HUES64 (cell line): ENCODE results near the gene HES5.

Source experiments
- H3K27ac ChIP-seq: 2 replicates; pipeline ENCODE4 v1.7.0; 2013; ENCODE audit warnings: low read depth, low read length, inconsistent platforms
- H3K27me3 ChIP-seq: 2 replicates; pipeline ENCODE4 v1.6.1; 2013; ENCODE audit warnings: mild to moderate bottlenecking, low read length; ENCODE audit not compliant: insufficient read depth
- H3K36me3 ChIP-seq: 2 replicates; pipeline ENCODE4 v1.6.1; 2013; ENCODE audit warnings: mild to moderate bottlenecking, low read length; ENCODE audit not compliant: insufficient read depth
- H3K4me1 ChIP-seq: 2 replicates; pipeline ENCODE4 v1.6.1; 2013; ENCODE audit warnings: mild to moderate bottlenecking, low read length, moderate library complexity; ENCODE audit not compliant: insufficient read depth
- H3K4me3 ChIP-seq: 2 replicates; pipeline ENCODE4 v1.5.1; 2013; ENCODE audit warnings: mild to moderate bottlenecking, low read length, moderate library complexity
- H3K9ac ChIP-seq: 2 replicates; pipeline ENCODE4 v1.6.1; 2013; ENCODE audit warnings: mild to moderate bottlenecking, low read depth, low read length
- H3K9me3 ChIP-seq: 2 replicates; pipeline ENCODE4 v1.6.1; 2013; ENCODE audit warnings: low read depth, low read length; ENCODE audit not compliant: insufficient read depth
- WGBS: fragments of 150-250, 120-280 bp; methylation state at CpG from one replicate; pipeline ENCODE4 v1.1.7; 2013; ENCODE audit warnings: missing lambda C conversion rate; 5-methylcytosine and 5-hydroxymethylcytosine counted together

Gene HES5

DNA sequence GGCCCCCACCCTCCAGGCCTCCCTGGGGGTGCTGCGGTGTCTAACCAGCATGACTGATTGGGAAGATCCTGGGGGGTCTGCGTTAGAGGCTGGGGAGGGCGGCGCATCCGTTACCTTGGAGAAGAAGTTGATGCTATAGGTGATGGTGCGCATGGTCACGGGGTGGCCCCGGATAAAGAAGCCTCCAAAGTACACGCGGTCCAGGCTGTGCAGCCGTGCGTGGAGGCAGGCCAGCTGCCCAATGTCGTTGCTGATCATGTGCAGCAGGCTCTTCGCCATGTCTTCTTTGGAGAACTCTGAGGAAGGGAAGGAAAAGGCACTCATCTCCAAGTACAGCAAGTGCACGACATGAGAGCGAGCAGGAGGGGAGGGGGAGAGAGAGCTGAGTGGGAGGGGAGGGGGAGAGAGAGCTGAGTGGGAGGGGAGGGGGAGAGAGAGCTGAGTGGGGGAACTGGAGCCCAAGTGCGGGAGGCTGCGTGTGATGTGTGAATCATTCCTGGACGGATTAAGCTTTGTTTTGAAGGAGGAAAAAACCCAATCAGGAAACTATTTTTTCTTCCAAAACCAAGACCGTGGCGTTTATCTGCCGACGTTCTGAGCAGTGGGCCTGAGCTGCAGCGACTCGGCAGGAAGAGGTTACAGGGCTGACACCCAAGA lies 10.9 kb downstream of the HES5 start:
- 94% methylated on average over 25 of the region's 25 CpGs for WGBS
- H3K36me3 ChIP-seq, result peaks cover 67% of the 10 kb centered on the region

DNA sequence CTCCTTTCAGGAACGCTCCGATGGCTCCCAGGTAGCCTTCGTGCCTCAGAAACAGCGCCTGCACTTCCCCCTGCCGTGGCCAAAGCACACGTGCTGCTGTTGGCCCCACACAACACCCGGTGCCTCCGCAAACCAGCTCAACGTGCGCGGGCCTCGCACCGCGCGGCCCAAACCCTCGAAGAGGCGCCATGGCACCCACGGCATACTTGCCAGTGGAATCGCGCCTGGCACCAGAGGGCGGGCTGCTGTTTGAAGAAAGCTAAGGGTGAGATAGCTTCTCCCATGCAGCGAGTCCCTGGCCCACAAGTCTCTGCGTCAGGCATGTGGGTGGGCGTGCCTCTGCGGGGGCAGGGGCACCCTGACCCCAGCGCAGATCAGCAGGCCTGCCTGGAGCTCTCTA lies 11.5 kb downstream of the HES5 start:
- 95% methylated on average over 26 of the region's 26 CpGs for WGBS

More for the DNA sequence above, 10.9 kb downstream of the HES5 start:
- H3K4me3 ChIP-seq, result no peak overlapping the region
- H3K27ac ChIP-seq, result no peak overlapping the region
- H3K4me1 ChIP-seq, result 0 out of 2 replicates have a peak, but pooled peaks cover 3% of the 10 kb centered on the region
- H3K9me3 ChIP-seq, result no peaks in the 10 kb centered on the region
- H3K9ac ChIP-seq, result no peak overlapping the region
- H3K27me3 ChIP-seq, result no peaks in the 10 kb centered on the region

DNA sequence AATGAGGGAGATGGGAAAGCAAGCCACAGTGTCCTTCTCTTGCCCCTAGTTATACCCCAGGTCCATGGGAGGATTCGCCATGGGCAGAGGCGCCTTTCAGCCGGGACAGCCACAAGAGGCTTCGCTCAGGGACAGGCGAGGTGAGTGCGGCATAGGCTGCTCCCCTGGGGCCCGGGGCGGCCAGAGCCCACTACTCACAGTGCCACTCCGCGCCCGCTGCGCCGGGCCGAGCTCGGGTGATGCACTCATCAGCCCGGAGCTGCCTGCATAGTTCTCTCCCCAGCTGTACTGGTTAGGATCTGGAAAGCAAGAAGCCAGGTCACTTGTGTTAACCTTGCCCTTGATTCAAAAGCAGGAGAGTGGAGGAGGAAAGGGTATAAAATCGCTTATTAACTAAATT lies 12.1 kb downstream of the HES5 start:
- 98% methylated on average over 17 of the region's 17 CpGs for WGBS
- Histone ChIP-seq H3K9ac (no peak overlapping the region), H3K27ac (no peak overlapping the region), H3K27me3 (no peaks in the 10 kb centered on the region), H3K4me3 (no peak overlapping the region), H3K36me3 (peaks cover 78% of the 10 kb centered on the region), H3K9me3 (no peaks in the 10 kb centered on the region), H3K4me1 (no peaks in the 10 kb centered on the region)

More for the DNA sequence above, 11.5 kb downstream of the HES5 start:
- peaks cover 73% of the 10 kb centered on the region for H3K36me3 ChIP-seq
- H3K4me3 ChIP-seq, result no peak overlapping the region
- H3K9ac ChIP-seq, result no peak overlapping the region
- H3K27me3 ChIP-seq, result no peaks in the 10 kb centered on the region
- no peaks in the 10 kb centered on the region for H3K9me3 ChIP-seq
- H3K4me1 ChIP-seq, result no peaks in the 10 kb centered on the region
- H3K27ac ChIP-seq, result no peak overlapping the region

DNA sequence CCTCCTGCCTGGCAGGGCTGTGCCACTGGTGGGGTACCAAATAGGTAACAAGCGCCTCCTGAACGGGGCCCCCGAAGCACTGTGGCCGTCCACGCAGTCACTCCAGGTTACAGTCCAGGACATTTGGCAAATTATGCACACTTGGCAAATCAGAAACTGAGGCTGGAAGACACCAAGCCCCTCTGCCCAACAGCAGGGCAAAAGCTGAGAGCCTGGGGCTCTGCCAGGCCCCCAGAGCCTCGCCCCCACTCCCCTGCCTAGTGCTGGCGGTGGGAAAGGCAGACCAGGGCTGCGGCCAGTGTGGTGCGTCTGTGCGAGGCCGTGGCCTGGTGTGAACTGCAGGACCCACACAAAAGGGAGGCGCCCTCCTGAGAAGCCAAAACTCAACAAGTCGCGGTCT lies 13.1 kb downstream of the HES5 start:
- WGBS, result 96% methylated on average over 14 of the region's 14 CpGs
- Histone ChIP-seq H3K36me3 (peaks cover 88% of the 10 kb centered on the region), H3K9ac (no peak overlapping the region), H3K27me3 (no peaks in the 10 kb centered on the region), H3K9me3 (no peaks in the 10 kb centered on the region), H3K4me3 (no peak overlapping the region), H3K27ac (no peak overlapping the region), H3K4me1 (no peaks in the 10 kb centered on the region)

DNA sequence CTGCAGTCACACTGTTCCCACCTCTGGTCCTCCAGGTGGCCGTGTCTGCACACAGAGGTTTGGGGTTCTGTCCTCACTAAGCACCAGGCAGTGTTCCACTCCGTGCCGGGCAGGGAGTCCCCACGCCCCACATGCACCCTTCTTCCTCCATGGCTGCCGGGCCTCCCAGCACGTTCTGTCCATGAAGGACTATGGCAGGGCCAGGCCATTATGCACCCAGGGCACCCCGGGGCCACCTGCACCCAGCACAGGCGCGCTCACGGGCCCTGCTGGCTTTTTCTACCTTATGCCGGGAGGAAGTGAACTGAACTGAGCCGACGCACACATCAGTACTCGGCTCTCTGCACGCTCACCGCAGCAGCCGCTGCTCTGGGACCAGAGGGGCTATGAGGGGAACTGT lies 13.9 kb downstream of the HES5 start:
- Histone ChIP-seq H3K27ac (no peak overlapping the region), H3K27me3 (no peaks in the 10 kb centered on the region), H3K4me1 (no peaks in the 10 kb centered on the region), H3K4me3 (no peak overlapping the region), H3K9ac (no peak overlapping the region), H3K9me3 (no peaks in the 10 kb centered on the region), H3K36me3 (peaks cover 92% of the 10 kb centered on the region)
- 92% methylated on average over 17 of the region's 17 CpGs for WGBS

DNA sequence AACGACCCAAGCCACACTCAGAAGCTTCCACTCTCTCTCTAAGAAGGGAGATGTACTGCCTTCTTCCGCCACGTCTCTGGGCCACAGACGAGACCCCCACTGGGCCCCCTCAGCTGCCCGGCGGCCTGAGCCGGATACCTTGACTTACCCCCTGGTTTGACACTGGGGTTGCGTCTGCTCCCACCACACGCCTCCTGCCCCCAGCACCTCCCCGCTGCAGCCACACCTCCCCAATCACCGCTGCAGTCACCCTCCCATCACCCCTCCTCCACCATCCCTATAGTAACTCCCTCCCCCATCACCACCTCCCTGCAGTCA lies 14.3 kb downstream of the HES5 start:
- Histone ChIP-seq H3K36me3 (peaks cover 92% of the 10 kb centered on the region), H3K9ac (no peak overlapping the region), H3K4me1 (no peaks in the 10 kb centered on the region), H3K9me3 (no peaks in the 10 kb centered on the region), H3K4me3 (no peak overlapping the region), H3K27me3 (no peaks in the 10 kb centered on the region), H3K27ac (no peak overlapping the region)
- 95% methylated on average over 11 of the region's 11 CpGs for WGBS

DNA sequence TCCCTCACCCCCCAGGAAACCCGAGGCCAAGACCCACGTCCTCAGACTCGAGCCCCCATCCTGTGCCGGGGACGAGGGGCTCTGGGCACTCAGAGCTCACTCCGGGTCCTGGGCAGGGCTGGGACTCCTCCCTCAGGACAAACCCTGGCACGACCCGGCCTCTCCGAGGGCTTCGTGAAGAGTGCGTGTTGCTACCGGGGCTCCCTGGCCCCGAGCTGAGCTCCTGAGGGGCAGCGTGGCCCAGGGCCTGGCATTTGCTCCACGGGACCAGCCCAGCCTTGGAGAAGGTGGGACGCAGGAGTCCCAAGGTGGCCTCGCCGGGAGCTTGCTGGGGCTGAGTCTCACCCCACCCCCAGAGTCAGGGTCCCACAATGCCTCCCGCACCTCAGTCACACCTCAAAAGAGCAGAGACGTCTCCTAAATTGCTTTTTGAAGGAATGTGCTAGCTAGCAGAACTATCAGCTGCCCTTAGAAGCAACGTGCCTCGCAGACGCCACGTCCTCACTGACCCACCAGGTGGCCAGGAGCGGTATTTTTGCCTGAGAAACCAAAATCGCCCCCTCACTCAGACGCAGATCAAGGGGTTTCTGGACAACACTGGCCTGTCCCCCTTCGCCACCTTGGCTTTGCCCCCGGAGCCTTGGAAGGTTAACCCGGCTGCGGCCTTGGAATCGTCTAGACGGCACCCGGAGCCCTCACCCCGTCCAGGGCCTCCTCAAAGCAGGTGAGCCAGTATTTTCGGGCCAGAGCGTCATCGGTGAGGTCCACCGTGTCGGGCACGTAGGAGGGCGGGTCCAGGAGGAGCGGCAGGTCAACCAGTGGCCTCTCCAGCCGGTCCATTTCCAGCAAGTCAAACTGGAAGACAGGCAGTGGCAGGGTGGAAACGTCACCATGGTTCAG lies 14.9 kb downstream of the HES5 start:
- H3K4me1 ChIP-seq, result no peaks in the 10 kb centered on the region
- 94% methylated on average over 45 of the region's 45 CpGs for WGBS
- H3K4me3 ChIP-seq, result no peak overlapping the region
- no peak overlapping the region for H3K9ac ChIP-seq
- peaks cover 93% of the 10 kb centered on the region for H3K36me3 ChIP-seq
- H3K27ac ChIP-seq, result no peak overlapping the region
- no peaks in the 10 kb centered on the region for H3K9me3 ChIP-seq
- no peaks in the 10 kb centered on the region for H3K27me3 ChIP-seq

DNA sequence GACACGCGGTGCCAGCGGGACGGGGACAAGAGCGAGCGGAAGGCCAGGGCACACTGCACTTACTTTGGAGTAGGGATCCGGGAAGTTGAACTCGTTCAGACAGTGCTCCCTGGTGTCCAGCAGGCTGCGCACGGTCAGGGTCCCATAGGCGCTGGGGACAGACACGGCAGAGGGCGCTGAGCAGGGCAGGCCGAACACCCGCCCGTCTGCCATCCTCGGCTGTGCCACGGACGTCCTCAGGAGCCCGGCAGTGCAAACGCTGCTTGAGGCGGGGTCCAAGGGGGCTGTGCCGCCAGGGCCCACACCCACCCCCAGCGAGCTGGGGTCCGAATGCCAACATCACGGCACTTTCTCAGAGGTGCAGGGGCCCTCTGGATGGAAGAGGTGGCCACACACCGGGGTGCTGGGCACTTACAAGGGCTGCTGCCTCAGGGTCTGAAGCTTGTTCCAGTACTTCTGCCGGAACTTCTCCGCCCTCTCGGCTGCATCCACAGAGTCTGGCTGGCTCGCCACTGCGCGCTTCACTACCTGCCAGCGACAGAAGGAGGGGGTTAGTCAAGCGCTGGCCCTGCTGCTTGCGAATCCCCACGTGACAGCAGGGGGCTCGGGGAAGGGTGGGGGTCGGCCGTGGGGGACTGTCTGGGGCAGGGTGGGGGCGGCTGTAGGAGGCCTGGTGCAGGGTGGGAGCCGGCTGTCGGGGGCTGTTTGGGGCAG lies 16.0 kb downstream of the HES5 start:
- 96% methylated on average over 43 of the region's 43 CpGs for WGBS
- no peaks in the 10 kb centered on the region for H3K4me1 ChIP-seq
- H3K27me3 ChIP-seq, result no peaks in the 10 kb centered on the region
- no peak overlapping the region for H3K9ac ChIP-seq
- no peak overlapping the region for H3K27ac ChIP-seq
- H3K36me3 ChIP-seq, result peaks cover 94% of the 10 kb centered on the region
- no peak overlapping the region for H3K4me3 ChIP-seq
- no peaks in the 10 kb centered on the region for H3K9me3 ChIP-seq

DNA sequence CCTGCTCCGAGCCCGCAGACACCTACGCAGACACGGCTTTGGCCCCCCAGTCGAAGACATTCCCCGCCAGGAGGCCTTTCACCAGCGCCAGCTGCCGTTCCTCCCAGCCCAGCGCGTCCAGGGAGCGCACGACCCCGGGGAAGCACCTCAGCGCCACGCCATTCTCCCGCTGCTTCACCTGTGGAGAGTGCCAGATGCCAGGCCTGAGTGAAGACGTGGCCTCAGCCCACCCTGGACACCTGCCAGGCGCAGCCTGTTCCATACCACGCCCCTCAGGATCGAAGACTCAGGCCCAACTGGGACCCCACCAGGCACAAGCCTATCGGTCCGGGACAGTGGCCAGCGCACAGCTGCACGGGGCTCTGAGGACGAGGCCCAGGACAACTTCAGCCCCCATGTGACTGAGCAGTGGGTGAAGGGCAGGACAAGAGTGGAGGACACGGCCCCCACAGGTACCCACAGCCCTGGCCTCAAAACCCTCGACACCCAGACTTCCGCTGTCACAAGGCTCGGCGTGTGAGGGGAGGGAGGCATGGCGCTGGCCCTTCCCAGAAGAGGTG lies 17.1 kb downstream of the HES5 start:
- H3K36me3 ChIP-seq, result peaks cover 93% of the 10 kb centered on the region
- no peak overlapping the region for H3K9ac ChIP-seq
- no peak overlapping the region for H3K4me3 ChIP-seq
- no peaks in the 10 kb centered on the region for H3K9me3 ChIP-seq
- no peaks in the 10 kb centered on the region for H3K27me3 ChIP-seq
- 95% methylated on average over 31 of the region's 31 CpGs for WGBS
- no peaks in the 10 kb centered on the region for H3K4me1 ChIP-seq
- no peak overlapping the region for H3K27ac ChIP-seq

DNA sequence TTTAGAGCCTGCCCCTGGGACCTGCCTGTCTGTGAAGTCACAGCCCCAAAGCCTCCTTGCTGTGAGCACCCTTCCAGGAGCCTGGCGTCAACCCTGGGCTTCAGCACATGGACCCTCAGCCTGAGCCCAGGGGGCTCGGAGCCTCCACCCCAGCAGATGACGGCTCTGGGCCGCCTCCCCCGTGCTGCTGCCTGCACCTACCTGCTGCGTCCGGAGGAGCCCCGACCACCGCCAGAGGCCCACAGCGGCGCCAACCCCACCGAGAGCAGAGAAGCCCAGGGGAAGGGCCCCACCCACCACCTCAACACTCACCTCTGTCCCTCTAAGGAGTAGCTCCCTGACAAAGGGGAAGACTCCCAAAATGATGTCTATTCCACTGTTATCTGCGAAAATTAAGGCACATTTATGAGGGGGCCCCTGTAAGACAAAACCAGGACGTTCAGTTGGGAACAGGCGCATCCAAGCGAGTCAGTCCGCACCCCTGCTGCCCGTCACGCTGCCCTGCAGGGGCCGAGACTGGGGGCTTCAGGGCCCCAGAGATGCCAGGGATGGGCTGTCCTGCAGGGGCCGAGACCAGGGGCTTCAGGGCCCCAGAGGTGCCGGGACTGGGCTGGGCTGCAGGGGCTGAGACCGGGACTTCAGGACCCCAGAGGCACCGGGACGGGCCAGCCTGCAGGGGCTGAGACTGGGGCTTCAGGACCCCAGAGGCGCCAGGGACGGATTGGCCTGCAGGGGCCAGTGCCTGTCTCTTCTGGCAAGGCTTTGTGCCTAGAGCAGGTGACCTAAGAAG lies 19.5 kb downstream of the HES5 start:
- Histone ChIP-seq H3K9ac (no peak overlapping the region), H3K36me3 (peaks cover 71% of the 10 kb centered on the region), H3K27me3 (no peaks in the 10 kb centered on the region), H3K27ac (no peak overlapping the region), H3K4me3 (no peak overlapping the region), H3K9me3 (no peaks in the 10 kb centered on the region), H3K4me1 (no peaks in the 10 kb centered on the region)
- 93% methylated on average over 27 of the region's 27 CpGs for WGBS
